GM21723 (cell line): ENCODE data around the gene PRMT5.
A peak's percentile ranks its signal among the peaks of the same experiment; 100 is the strongest.
"Not testable (repeated sequence)": the region's sequence is repeated elsewhere in the genome, so short reads cannot be mapped to it uniquely, and the experiment has no call there.

Experiments
- ATAC-seq: cut with Tn5 transposase; IDR thresholded peaks from one replicate; pipeline ENCODE4 v1.9.1; 2021; ENCODE audit warnings: mild to moderate bottlenecking, moderate library complexity; ENCODE audit not compliant: unreplicated experiment

PRMT5 gene

GRCh38 chr14:22935156-22935555, 6.0 kb upstream of the PRMT5 start:
- ATAC-seq = no peak

- no peak for ATAC-seq
Measured at GRCh38 chr14:22932146-22932545, 3.0 kb upstream of the PRMT5 start.

GRCh38 chr14:22929961-22930364, 787 bp upstream of the PRMT5 start:
- ATAC-seq = no peak

- ATAC-seq = no peak
Measured at GRCh38 chr14:22928237-22929103, 706 bp downstream of the PRMT5 start.

GRCh38 chr14:22926316-22926715, 2.9 kb downstream of the PRMT5 start:
- no peak for ATAC-seq

- ATAC-seq = no peak
Measured at GRCh38 chr14:22925513-22925912, 3.7 kb downstream of the PRMT5 start.

- no peak for ATAC-seq
Measured at GRCh38 chr14:22923746-22924145, 5.4 kb downstream of the PRMT5 start.

- no peak for ATAC-seq
Measured at GRCh38 chr14:22922294-22922693, 6.9 kb downstream of the PRMT5 start.

- no peak for ATAC-seq
Measured at GRCh38 chr14:22920697-22921096, 8.5 kb downstream of the PRMT5 start.

GRCh38 chr14:22919601-22919921, 9.6 kb downstream of the PRMT5 start:
- ATAC-seq = peak; percentile 13

GRCh38 chr14:22918804-22919600, 10.2 kb downstream of the PRMT5 start, which contains the start of gene RBM23:
RBM23 (minus strand) TSS chr14:22919149.
- peak; percentile 92 for ATAC-seq

GRCh38 chr14:22915886-22916521, 13.2 kb downstream of the PRMT5 start:
- no peak for ATAC-seq

- ATAC-seq = not testable (repeated sequence)
Measured at GRCh38 chr14:22914836-22915235, 14.3 kb downstream of the PRMT5 start.

- no peak for ATAC-seq
Measured at GRCh38 chr14:22910916-22911315, 18.3 kb downstream of the PRMT5 start.

GRCh38 chr14:22908601-22909000, 20.6 kb downstream of the PRMT5 start:
- ATAC-seq = no peak

- no peak for ATAC-seq
Measured at GRCh38 chr14:22907429-22907828, 21.7 kb downstream of the PRMT5 start.

GRCh38 chr14:22906073-22906472, 23.1 kb downstream of the PRMT5 start:
- no peak for ATAC-seq

GRCh38 chr14:22905627-22906026, 23.5 kb downstream of the PRMT5 start:
- no peak for ATAC-seq

- ATAC-seq = no peak
Measured at GRCh38 chr14:22903742-22904087, 25.5 kb downstream of the PRMT5 start.

- no peak for ATAC-seq
Measured at GRCh38 chr14:22901799-22902198, 27.4 kb downstream of the PRMT5 start.

- no peak for ATAC-seq
Measured at GRCh38 chr14:22900081-22900799, 28.9 kb downstream of the PRMT5 start.
